HepG2 (cell line): ENCODE results near the gene CADPS2.

Experiments
- CBX5 ChIP-seq: sonication (generic); formaldehyde crosslinking; IDR thresholded peaks from 2 replicates; pipeline ENCODE4 v1.4.0; 2020; ENCODE audit warnings: missing genetic modification reagents, borderline replicate concordance
- FOXM1 ChIP-seq: sonication (generic); formaldehyde crosslinking; IDR thresholded peaks from 2 replicates; pipeline ENCODE4 v1.5.0; 2020; ENCODE audit warnings: missing genetic modification reagents
- GLI4 ChIP-seq: sonication (generic); formaldehyde crosslinking; IDR thresholded peaks from 2 replicates; pipeline ENCODE4 v1.5.1; 2020; ENCODE audit warnings: missing genetic modification reagents, mild to moderate bottlenecking, moderate library complexity, borderline replicate concordance
- GTF2F1 ChIP-seq: fragments of 150-350 bp; IDR thresholded peaks from 2 replicates; pipeline ENCODE4 v1.6.1; 2014; ENCODE audit warnings: low read length
- POLR2A ChIP-seq, 2 experiments: IDR thresholded peaks; 2 replicates each; pipeline ENCODE4 v1.6.1; 2011; ENCODE audit warnings: low read depth in 2 of 2, low read length in 2 of 2, mild to moderate bottlenecking in 1 of 2, moderate library complexity in 1 of 2; ENCODE audit not compliant: insufficient read depth in 1 of 2
- RAD21 ChIP-seq: fragments of 450-650 bp; formaldehyde crosslinking; IDR thresholded peaks from 2 replicates; pipeline ENCODE4 v1.5.0; 2020; ENCODE audit warnings: mild to moderate bottlenecking
- SNRNP70 ChIP-seq: fragments of 200-400 bp; formaldehyde crosslinking; IDR thresholded peaks from 2 replicates; pipeline ENCODE4 v1.6.1; 2017; ENCODE audit warnings: mild to moderate bottlenecking, low read depth, low read length, moderate library complexity
- YY1 ChIP-seq: IDR thresholded peaks from 2 replicates; pipeline ENCODE4 v1.6.1; 2011; ENCODE audit warnings: low read length, low read depth, moderate library complexity, mild to moderate bottlenecking; ENCODE audit not compliant: insufficient read depth, insufficient replicate concordance
- ZBTB2 ChIP-seq: sonication (generic); formaldehyde crosslinking; IDR thresholded peaks from 2 replicates; pipeline ENCODE4 v1.8.0; 2022; ENCODE audit warnings: low read depth, missing genetic modification reagents
- ZNF678 ChIP-seq: sonication (generic); formaldehyde crosslinking; IDR thresholded peaks from 2 replicates; pipeline ENCODE4 v1.4.0; 2020; ENCODE audit warnings: mild to moderate bottlenecking, missing genetic modification reagents

GRCh38 chr7:122849957-122850328 lies 36.3 kb downstream of the CADPS2 start:
- TF ChIP-seq RAD21 (CRISPR knock-in tag) = no peak
- TF ChIP-seq POLR2A (IDR thresholded peaks at IDR 0.05; ENCODE audit: insufficient read depth in 1 of 2, low read depth in 2 of 2, low read length in 2 of 2) = no peak
- TF ChIP-seq SNRNP70 = no peak
- no peak for TF ChIP-seq FOXM1 (CRISPR knock-in tag)
- TF ChIP-seq YY1 = no peak
- TF ChIP-seq ZNF678 (CRISPR knock-in tag) = no peak
- TF ChIP-seq GTF2F1 = no peak
- no peak for TF ChIP-seq ZBTB2 (CRISPR knock-in tag)
- no peak for TF ChIP-seq GLI4 (CRISPR knock-in tag)
- no peak for TF ChIP-seq CBX5
